ENCODE data around the gene PDHA1.

- TF ChIP-seq POLR2A (IDR thresholded peaks at IDR 0.05; ENCODE audit: low read depth), result no peak
- no peak for TF ChIP-seq CTCF (IDR thresholded peaks at IDR 0.05)
- TF ChIP-seq EP300 (IDR thresholded peaks at IDR 0.05), result no peak
These were observed 44.4 kb downstream of the PDHA1 start for GRCh38 chrX:19388064-19388679.

Measured in esophagus muscularis mucosa (tissue), 4 donors.